Measurements from ENCODE around the gene KIAA1958.

DNA sequence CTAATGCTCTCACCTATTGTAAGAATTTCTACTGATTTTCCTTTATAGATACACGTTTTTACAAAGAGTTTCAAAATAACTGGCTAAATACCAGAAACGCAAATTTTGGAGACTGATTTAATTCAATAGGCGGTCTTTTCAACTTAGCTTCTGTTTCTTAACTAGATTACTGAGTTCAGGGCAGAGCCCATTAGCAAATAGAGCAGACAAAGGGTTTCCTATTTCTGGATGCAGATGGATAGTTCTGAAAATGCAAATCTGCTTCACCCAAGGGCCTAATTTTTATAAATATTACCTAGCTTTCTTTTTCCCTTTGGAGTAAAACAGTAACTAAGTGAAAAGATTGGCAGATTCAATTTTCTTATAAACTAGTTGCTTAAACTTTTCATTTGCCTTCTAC is 13.6 kb upstream of the KIAA1958 start:
- TF ChIP-seq, protein P1, sequence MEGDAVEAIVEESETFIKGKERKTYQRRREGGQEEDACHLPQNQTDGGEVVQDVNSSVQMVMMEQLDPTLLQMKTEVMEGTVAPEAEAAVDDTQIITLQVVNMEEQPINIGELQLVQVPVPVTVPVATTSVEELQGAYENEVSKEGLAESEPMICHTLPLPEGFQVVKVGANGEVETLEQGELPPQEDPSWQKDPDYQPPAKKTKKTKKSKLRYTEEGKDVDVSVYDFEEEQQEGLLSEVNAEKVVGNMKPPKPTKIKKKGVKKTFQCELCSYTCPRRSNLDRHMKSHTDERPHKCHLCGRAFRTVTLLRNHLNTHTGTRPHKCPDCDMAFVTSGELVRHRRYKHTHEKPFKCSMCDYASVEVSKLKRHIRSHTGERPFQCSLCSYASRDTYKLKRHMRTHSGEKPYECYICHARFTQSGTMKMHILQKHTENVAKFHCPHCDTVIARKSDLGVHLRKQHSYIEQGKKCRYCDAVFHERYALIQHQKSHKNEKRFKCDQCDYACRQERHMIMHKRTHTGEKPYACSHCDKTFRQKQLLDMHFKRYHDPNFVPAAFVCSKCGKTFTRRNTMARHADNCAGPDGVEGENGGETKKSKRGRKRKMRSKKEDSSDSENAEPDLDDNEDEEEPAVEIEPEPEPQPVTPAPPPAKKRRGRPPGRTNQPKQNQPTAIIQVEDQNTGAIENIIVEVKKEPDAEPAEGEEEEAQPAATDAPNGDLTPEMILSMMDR (IDR thresholded peaks at IDR 0.05), result no peak
- no peak for TF ChIP-seq POLR2A (IDR thresholded peaks at IDR 0.05)

Data from esophagus squamous epithelium (tissue), 4 donors.